ENCODE measurements around the gene LRRFIP1. TPM values are rescaled to one million over a fixed set of nuclear protein-coding genes. Genes with fewer than 3 reads are reported as not detected.

LRRFIP1 gene
- total and polyA plus RNA-seq, 9 of the 15 experiments (the other 6 are each of a cell fraction or from before 2014, with no cell fraction given) = 13.1 to 45.2 (median 31.3) TPM

DNA sequence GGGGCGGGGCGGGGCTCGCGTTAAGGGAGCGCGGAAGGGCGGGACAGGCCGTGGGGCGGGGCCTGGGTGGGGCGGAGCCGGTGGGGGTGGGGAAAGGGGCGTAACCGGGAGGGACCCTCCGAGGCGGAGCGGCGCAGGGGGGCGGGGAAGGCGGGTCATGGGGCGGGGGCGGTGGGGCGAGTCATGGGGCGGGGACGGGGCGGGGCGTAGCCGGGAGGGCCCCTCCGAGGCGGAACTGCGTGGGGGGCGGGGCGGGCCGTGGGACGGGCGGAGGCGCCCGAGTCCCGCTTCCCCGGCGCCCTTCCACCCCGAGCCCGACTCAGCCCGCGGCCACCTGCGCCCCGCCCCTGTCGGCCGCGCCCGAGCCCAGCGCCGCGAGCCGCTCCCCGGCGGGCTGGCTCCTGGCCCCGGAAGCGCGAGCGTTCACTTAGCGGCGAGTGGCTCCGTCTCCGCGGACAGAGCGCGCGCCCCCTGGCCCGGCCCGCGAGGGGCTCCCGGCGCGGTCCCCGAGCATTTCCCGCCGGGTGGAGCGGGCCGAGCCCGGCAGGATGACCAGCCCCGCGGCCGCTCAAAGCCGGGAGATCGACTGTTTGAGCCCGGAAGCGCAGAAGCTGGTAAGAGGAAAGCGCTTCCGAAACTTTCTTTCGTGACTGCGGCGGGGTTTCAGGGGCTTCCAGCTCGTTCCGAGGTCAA lies 64.7 kb downstream of the LRRFIP1 start (continued):
- TF ChIP-seq, protein P1, sequence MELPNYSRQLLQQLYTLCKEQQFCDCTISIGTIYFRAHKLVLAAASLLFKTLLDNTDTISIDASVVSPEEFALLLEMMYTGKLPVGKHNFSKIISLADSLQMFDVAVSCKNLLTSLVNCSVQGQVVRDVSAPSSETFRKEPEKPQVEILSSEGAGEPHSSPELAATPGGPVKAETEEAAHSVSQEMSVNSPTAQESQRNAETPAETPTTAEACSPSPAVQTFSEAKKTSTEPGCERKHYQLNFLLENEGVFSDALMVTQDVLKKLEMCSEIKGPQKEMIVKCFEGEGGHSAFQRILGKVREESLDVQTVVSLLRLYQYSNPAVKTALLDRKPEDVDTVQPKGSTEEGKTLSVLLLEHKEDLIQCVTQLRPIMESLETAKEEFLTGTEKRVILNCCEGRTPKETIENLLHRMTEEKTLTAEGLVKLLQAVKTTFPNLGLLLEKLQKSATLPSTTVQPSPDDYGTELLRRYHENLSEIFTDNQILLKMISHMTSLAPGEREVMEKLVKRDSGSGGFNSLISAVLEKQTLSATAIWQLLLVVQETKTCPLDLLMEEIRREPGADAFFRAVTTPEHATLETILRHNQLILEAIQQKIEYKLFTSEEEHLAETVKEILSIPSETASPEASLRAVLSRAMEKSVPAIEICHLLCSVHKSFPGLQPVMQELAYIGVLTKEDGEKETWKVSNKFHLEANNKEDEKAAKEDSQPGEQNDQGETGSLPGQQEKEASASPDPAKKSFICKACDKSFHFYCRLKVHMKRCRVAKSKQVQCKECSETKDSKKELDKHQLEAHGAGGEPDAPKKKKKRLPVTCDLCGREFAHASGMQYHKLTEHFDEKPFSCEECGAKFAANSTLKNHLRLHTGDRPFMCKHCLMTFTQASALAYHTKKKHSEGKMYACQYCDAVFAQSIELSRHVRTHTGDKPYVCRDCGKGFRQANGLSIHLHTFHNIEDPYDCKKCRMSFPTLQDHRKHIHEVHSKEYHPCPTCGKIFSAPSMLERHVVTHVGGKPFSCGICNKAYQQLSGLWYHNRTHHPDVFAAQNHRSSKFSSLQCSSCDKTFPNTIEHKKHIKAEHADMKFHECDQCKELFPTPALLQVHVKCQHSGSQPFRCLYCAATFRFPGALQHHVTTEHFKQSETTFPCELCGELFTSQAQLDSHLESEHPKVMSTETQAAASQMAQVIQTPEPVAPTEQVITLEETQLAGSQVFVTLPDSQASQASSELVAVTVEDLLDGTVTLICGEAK (IDR thresholded peaks at IDR 0.05) = peak; percentile 27; the same call in 1 of the 2 replicates
- TF ChIP-seq, protein P1 (CRISPR knock-in tag; IDR thresholded peaks at IDR 0.05) = no peak
- TF ChIP-seq PURB (CRISPR knock-in tag; IDR thresholded peaks at IDR 0.05; ENCODE audit: low read depth) (no peak), MXI1 (IDR thresholded peaks at IDR 0.05; ENCODE audit: low read depth, low read length) (no peak), HNRNPUL1 (IDR thresholded peaks at IDR 0.05; ENCODE audit: low read length) (no peak), ZNF12 (CRISPR knock-in tag; IDR thresholded peaks at IDR 0.05) (no peak), TSC22D4 (tag; IDR thresholded peaks at IDR 0.05) (no peak), RB1 (IDR thresholded peaks at IDR 0.05; ENCODE audit: low read depth) (no peak), ZBTB17 (CRISPR knock-in tag; IDR thresholded peaks at IDR 0.05) (no peak), HDAC6 (IDR thresholded peaks at IDR 0.05; ENCODE audit: low read depth, low read length) (no peak), CBX3 (IDR thresholded peaks at IDR 0.05; ENCODE audit: borderline replicate concordance in 1 of 2, low read length in 2 of 2) (no peak), TAF1 (IDR thresholded peaks at IDR 0.05; ENCODE audit: control insufficient read depth, extremely low read depth, insufficient read depth, low read length, severe bottlenecking) (peak; percentile 56), RBBP5 (IDR thresholded peaks at IDR 0.05; ENCODE audit: borderline replicate concordance, insufficient read depth, low read length, poor library complexity, severe bottlenecking) (peak; percentile 68), NONO (IDR thresholded peaks at IDR 0.05; ENCODE audit: low read depth in 2 of 2, low read length in 1 of 2) (peak; percentile 59 to 81; a peak in 3 of 4 replicates), SMAD4 (CRISPR knock-in tag; conservative IDR thresholded peaks at IDR 0.05) (peak; percentile 51; the same call in 1 of the 2 replicates), DMBX1 (CRISPR knock-in tag; IDR thresholded peaks at IDR 0.05; ENCODE audit: borderline replicate concordance) (no peak)
- TF ChIP-seq, protein P2, sequence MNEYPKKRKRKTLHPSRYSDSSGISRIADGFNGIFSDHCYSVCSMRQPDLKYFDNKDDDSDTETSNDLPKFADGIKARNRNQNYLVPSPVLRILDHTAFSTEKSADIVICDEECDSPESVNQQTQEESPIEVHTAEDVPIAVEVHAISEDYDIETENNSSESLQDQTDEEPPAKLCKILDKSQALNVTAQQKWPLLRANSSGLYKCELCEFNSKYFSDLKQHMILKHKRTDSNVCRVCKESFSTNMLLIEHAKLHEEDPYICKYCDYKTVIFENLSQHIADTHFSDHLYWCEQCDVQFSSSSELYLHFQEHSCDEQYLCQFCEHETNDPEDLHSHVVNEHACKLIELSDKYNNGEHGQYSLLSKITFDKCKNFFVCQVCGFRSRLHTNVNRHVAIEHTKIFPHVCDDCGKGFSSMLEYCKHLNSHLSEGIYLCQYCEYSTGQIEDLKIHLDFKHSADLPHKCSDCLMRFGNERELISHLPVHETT (CRISPR knock-in tag; conservative IDR thresholded peaks at IDR 0.05 in 1 of 2, IDR thresholded peaks at IDR 0.05 in 1 of 2) = peak in 1 of 2 experiments; percentile 75; a peak in 2 of 4 replicates

All from K562 (cell line).